HepG2 (cell line): ENCODE measurements around the gene DAPK1. TPM values are rescaled to one million over a fixed set of nuclear protein-coding genes. Genes with fewer than 3 reads are reported as not detected.

ENCODE experiments used
- ATAC-seq: fragments of 200-7000 bp; cut with Tn5 transposase; 3 replicates; pipeline ENCODE4 v1.9.1; 2020; ENCODE audit warnings: mild to moderate bottlenecking, moderate library complexity
- BruUV-seq: library from RNA; stranded (reverse); fragments of 400-500 nt; replicated peaks from 2 replicates; lab custom pipeline; 2021; lab: Mats Ljungman, UMichigan
- CTCF ChIA-PET: fragments of 300-600 bp; formaldehyde crosslinking; extraction: SDS; loops from one replicate; lab custom pipeline; 2021; ENCODE audit warnings: low total read pairs, inconsistent platforms, low intra/inter-chr PET ratio; lab: Yijun Ruan, JAX
- POLR2A ChIA-PET: fragments of 350-600 bp; sonication (Branson Sonifier 250); formaldehyde crosslinking; loops from one replicate; lab custom pipeline; 2020; ENCODE audit warnings: antibody characterized with exemption, inconsistent platforms; lab: Yijun Ruan, JAX
- DNase-seq: peaks from one replicate; pipeline ENCODE4 v3.0.0-alpha.2; 2015; ENCODE audit warnings: low spot score
- FAIRE-seq: peaks from 3 replicates; lab custom pipeline; 2011; peaks lifted over from hg19 to GRCh38; lab: Jason Lieb, UNC
- H2AFZ ChIP-seq: one replicate; pipeline ENCODE4 v1.6.1; 2011; ENCODE audit warnings: low read length, inconsistent platforms
- H3K27ac ChIP-seq: fragments of 300-600 bp; 3 replicates; pipeline ENCODE4 v1.8.0; 2011; ENCODE audit warnings: mixed run types, mild to moderate bottlenecking, mixed read lengths, low read length, inconsistent platforms; ENCODE audit not compliant: insufficient read depth; ENCODE audit errors: extremely low read length
- H3K27me3 ChIP-seq, 2 experiments: fragments of 200-600 bp in 1 of 2; 2 replicates in 1 of 2; 3 replicates in 1 of 2; pipeline versions ENCODE4 v1.6.0 to v1.8.0; 2011; ENCODE audit warnings: low read length in 2 of 2, mild to moderate bottlenecking in 2 of 2, moderate library complexity in 2 of 2, inconsistent platforms in 1 of 2; ENCODE audit not compliant: insufficient read depth in 2 of 2, control insufficient read depth in 1 of 2
- H3K36me3 ChIP-seq, 2 experiments: fragments of 200-600 bp in 1 of 2; replicated peaks in 1 of 2; 2 replicates in 1 of 2; 3 replicates in 1 of 2; pipeline versions ENCODE4 v1.5.1 to v1.8.0; 2011; ENCODE audit warnings: low read length in 2 of 2, inconsistent platforms in 1 of 2; ENCODE audit not compliant: insufficient read depth in 2 of 2, control insufficient read depth in 1 of 2
- H3K4me1 ChIP-seq: 2 replicates; pipeline ENCODE4 v1.5.1; 2012; ENCODE audit warnings: low read length, inconsistent platforms; ENCODE audit not compliant: insufficient read depth
- H3K4me2 ChIP-seq: 2 replicates; pipeline ENCODE4 v1.6.0; 2011; ENCODE audit warnings: low read depth, low read length, inconsistent platforms
- H3K4me3 ChIP-seq, 3 experiments: fragments of 200-600 bp in 1 of 3; sonication (generic), shearing (Covaris generic) in 1 of 3; replicated peaks in 1 of 3; 2 replicates each; pipeline ENCODE4 v1.5.1; 2011 to 2016; ENCODE audit warnings: low read length in 3 of 3, inconsistent platforms in 2 of 3, low read depth in 2 of 3, mild to moderate bottlenecking in 2 of 3, control low read depth in 1 of 3, mixed read lengths in 1 of 3; ENCODE audit not compliant: insufficient read depth in 1 of 3
- H3K79me2 ChIP-seq: one replicate; pipeline ENCODE4 v1.6.1; 2011; ENCODE audit warnings: low read length, inconsistent platforms; ENCODE audit not compliant: insufficient read depth
- H3K9ac ChIP-seq: 2 replicates; pipeline ENCODE4 v1.6.0; 2011; ENCODE audit warnings: mild to moderate bottlenecking, low read depth, low read length, inconsistent platforms; ENCODE audit not compliant: insufficient read depth
- H3K9me3 ChIP-seq: 2 replicates; pipeline ENCODE4 v1.5.1; 2012; ENCODE audit warnings: mild to moderate bottlenecking, low read length
- H4K20me1 ChIP-seq: 2 replicates; pipeline ENCODE4 v1.6.0; 2011; ENCODE audit warnings: inconsistent platforms, mild to moderate bottlenecking, low read length, moderate library complexity; ENCODE audit not compliant: insufficient read depth
- IKZF1 ChIP-seq: fragments of 450-650 bp; IDR thresholded peaks from 2 replicates; pipeline ENCODE4 v1.7.1; 2016
- SMAD3 ChIP-seq: sonication (generic); formaldehyde crosslinking; IDR thresholded peaks from 2 replicates; pipeline ENCODE4 v1.4.0; 2020; ENCODE audit warnings: missing genetic modification reagents
- WGBS: methylation state at CpG from one replicate; pipeline ENCODE4 v1.1.6; 2017; ENCODE audit warnings: low lambda C conversion rate; 5-methylcytosine and 5-hydroxymethylcytosine counted together
- in situ Hi-C: cut with HindIII; loops from 2 replicates; pipeline ENCODE4 v1.10.0; 2017; ENCODE audit warnings: low pct_unique_long_range_greater_than_20kb; ENCODE audit not compliant: extremely low pct_ligation_motif_present
- intact Hi-C: fragments of 100-400 bp; cut with micrococcal nuclease; formaldehyde crosslinking; loops from one replicate; pipeline ENCODE4 v1.10.0; 2022; ENCODE audit not compliant: unreplicated experiment
- polyA plus RNA-seq, 8 experiments: library from polyadenylated mRNA; depleted of rRNA in 3 of 8; stranded (reverse) in 7 of 8; unstranded in 1 of 8; fragments of >200 nt; fragmentation: Illumina TruSeq in 4 of 8; extraction: Trizol in 4 of 8; gene quantifications; 2 replicates each; pipeline versions ENCODE4 v1.2.1 to v1.2.3, GENCODE V29; 2011 to 2016; ENCODE audit warnings: low read depth in 4 of 8, missing spikeins in 1 of 8, mixed read lengths in 1 of 8; ENCODE audit not compliant: insufficient read depth in 1 of 8
- total RNA-seq, 5 experiments: library from RNA; depleted of rRNA; stranded (reverse); fragments of >200 nt; fragmentation: Illumina TruSeq; extraction: Trizol; gene quantifications; 2 replicates each; pipeline ENCODE4 v1.2.3, GENCODE V29; 2016; ENCODE audit warnings: low read depth in 1 of 5
- TF ChIP-seq, protein P1 (sequence below): sonication (generic); formaldehyde crosslinking; IDR thresholded peaks from 2 replicates; pipeline ENCODE4 v1.8.1; 2022; ENCODE audit warnings: mild to moderate bottlenecking, missing genetic modification reagents
- TF ChIP-seq, protein P2 (sequence below): sonication (generic); formaldehyde crosslinking; IDR thresholded peaks from 2 replicates; pipeline ENCODE4 v1.5.1; 2020; ENCODE audit warnings: missing genetic modification reagents, mild to moderate bottlenecking, borderline replicate concordance
- TF ChIP-seq, protein P3 (sequence below): sonication (generic); formaldehyde crosslinking; IDR thresholded peaks from 2 replicates; pipeline ENCODE4 v1.8.1; 2023; ENCODE audit warnings: missing genetic modification reagents, inconsistent platforms, borderline replicate concordance

The DAPK1 gene
- total and polyA plus RNA-seq, 2 of the 13 experiments (the other 11 are each of a cell fraction or from before 2014, with no cell fraction given) = 35.7 to 35.9 TPM

DNA sequence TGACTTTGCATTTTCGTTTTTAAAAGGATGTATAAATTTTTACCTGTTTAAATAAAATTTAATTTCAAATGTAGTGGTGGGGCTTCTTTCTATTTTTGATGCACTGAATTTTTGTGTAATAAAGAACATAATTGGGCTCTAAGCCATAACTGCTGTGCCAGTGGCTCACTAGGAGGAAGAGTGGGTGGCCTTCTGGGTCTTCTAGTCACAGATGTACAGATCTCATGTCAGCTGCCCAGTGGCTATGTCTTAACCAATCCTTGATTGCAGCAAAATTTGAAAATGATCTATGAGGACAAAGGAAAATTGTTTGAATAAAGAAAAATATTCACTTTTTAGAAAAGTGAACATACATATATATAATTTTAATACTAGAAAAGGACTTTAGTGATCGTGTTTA is 233.7 kb downstream of the DAPK1 start:
- 80% methylated on average over 2 of the region's 2 CpGs for WGBS
- no peak for DNase-seq
- H3K4me1 ChIP-seq = peaks cover 14% of the 10 kb centered on the region
- no peak overlapping the region for H3K9ac ChIP-seq
- H3K79me2 ChIP-seq = no peaks in the 10 kb centered on the region
- TF ChIP-seq, protein P1, sequence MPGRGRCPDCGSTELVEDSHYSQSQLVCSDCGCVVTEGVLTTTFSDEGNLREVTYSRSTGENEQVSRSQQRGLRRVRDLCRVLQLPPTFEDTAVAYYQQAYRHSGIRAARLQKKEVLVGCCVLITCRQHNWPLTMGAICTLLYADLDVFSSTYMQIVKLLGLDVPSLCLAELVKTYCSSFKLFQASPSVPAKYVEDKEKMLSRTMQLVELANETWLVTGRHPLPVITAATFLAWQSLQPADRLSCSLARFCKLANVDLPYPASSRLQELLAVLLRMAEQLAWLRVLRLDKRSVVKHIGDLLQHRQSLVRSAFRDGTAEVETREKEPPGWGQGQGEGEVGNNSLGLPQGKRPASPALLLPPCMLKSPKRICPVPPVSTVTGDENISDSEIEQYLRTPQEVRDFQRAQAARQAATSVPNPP (CRISPR knock-in tag) = no peak
- TF ChIP-seq SMAD3 (CRISPR knock-in tag) = no peak
- TF ChIP-seq, protein P2, sequence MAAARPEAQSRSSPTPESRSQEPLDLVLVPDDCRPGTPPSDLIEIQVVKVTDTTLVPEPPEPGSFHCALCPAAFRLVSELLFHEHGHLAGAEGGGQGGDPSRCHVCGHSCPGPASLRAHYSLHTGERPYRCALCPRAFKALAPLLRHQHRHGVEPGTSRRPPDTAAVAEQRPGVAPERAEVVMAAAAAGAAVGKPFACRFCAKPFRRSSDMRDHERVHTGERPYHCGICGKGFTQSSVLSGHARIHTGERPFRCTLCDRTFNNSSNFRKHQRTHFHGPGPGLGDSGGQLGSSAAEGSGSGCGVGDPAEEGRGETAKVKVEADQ (CRISPR knock-in tag) = no peak
- no peak for TF ChIP-seq IKZF1
- POLR2A ChIA-PET = no interaction called here
- peaks cover 1 to 14% of the 10 kb centered on the region in 2 experiments; a peak in 3 of 5 replicates for H3K36me3 ChIP-seq
- in situ Hi-C loops = no loop called here
- no peak for FAIRE-seq
- H3K4me3 ChIP-seq = no peak overlapping the region
- H4K20me1 ChIP-seq = no peaks in the 10 kb centered on the region
- intact Hi-C loops = no loop called here
- no peak overlapping the region for H2AFZ ChIP-seq
- CTCF ChIA-PET = no interaction called here
- no peak overlapping the region for H3K4me2 ChIP-seq
- H3K9me3 ChIP-seq = no peaks in the 10 kb centered on the region
- no peak overlapping the region for H3K27ac ChIP-seq
- peaks cover 0 to 3% of the 10 kb centered on the region in 2 experiments; a peak in 1 of 5 replicates for H3K27me3 ChIP-seq
- BruUV-seq = no TSS peak
- no peak for ATAC-seq

DNA sequence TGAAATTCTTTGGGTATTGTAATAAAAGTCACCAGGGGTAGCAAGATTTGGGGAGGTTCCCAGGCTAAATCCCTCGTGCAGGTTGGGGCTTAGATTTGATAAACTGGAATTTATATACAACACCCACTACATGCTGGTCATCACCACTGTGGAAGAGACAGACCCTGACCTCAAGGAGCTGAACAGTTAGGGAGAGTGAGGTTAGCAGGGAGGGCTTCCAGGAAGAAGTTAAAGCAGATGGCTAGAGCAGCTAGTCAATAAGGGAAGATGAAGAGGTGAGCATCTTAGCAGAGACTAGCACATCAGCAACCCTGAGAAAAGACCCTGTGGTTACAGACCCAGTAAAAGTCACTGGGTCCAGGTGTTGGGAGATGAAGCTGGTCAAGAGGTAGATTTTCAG is 234.7 kb downstream of the DAPK1 start:
- FAIRE-seq (no peak), DNase-seq (no peak), ATAC-seq (no peak)
- no peak overlapping the region for H3K9ac ChIP-seq
- no peak overlapping the region for H3K4me3 ChIP-seq
- no peak overlapping the region for H3K27ac ChIP-seq
- ChIA-PET POLR2A (no interaction called here), CTCF (no interaction called here)
- peaks cover 5% of the 10 kb centered on the region for H3K4me1 ChIP-seq
- H3K79me2 ChIP-seq = no peaks in the 10 kb centered on the region
- no TSS peak for BruUV-seq
- 61% methylated on average over 1 of the region's 1 CpG for WGBS
- in situ Hi-C loops = no loop called here
- H3K36me3 ChIP-seq = peaks cover 1 to 14% of the 10 kb centered on the region in 2 experiments; a peak in 3 of 5 replicates
- no peaks in the 10 kb centered on the region for H4K20me1 ChIP-seq
- H2AFZ ChIP-seq = no peak overlapping the region
- H3K9me3 ChIP-seq = no peaks in the 10 kb centered on the region
- peaks cover 0 to 3% of the 10 kb centered on the region in 2 experiments; a peak in 1 of 5 replicates for H3K27me3 ChIP-seq
- H3K4me2 ChIP-seq = no peak overlapping the region
- intact Hi-C loops = no loop called here
- TF ChIP-seq, protein P3, sequence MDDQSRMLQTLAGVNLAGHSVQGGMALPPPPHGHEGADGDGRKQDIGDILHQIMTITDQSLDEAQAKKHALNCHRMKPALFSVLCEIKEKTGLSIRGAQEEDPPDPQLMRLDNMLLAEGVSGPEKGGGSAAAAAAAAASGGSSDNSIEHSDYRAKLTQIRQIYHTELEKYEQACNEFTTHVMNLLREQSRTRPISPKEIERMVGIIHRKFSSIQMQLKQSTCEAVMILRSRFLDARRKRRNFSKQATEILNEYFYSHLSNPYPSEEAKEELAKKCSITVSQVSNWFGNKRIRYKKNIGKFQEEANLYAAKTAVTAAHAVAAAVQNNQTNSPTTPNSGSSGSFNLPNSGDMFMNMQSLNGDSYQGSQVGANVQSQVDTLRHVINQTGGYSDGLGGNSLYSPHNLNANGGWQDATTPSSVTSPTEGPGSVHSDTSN (CRISPR knock-in tag) = no peak
